Brain microvascular endothelial cell (primary cell): ENCODE data around the gene KCNJ8.
"Not testable (repeated sequence)": the region's sequence is repeated elsewhere in the genome, so short reads cannot be mapped to it uniquely, and the experiment has no call there.

Experiments used
- DNase-seq: peaks from one replicate; pipeline ENCODE4 v3.0.0-alpha.2; 2020
- H3K27ac ChIP-seq: fragments of 250-450 bp; sonication (Bioruptor Pico); 2 replicates; pipeline ENCODE4 v1.5.1; 2020; ENCODE audit warnings: mild to moderate bottlenecking, moderate library complexity
- H3K27me3 ChIP-seq: fragments of 250-450 bp; sonication (Bioruptor Pico); replicated peaks from 2 replicates; pipeline ENCODE4 v1.5.1; 2020; ENCODE audit warnings: mild to moderate bottlenecking
- H3K36me3 ChIP-seq: fragments of 250-450 bp; sonication (Bioruptor Pico); replicated peaks from 2 replicates; pipeline ENCODE4 v1.5.1; 2020; ENCODE audit warnings: mild to moderate bottlenecking
- H3K4me3 ChIP-seq: 2 replicates; pipeline ENCODE4 v1.5.1; 2011; ENCODE audit warnings: low read depth, mild to moderate bottlenecking, control low read depth, low read length, moderate library complexity
- in situ Hi-C: cut with HindIII; loops from 2 replicates; pipeline ENCODE4 v1.10.0; 2017; ENCODE audit warnings: low sequenced_read_pairs, low pct_ligation_motif_present
- TF ChIP-seq, protein P1 (sequence below): IDR thresholded peaks from 2 replicates; pipeline ENCODE4 v1.5.1; 2011; ENCODE audit warnings: low read depth, mild to moderate bottlenecking, moderate library complexity, low read length, control low read depth, inconsistent platforms; ENCODE audit errors: missing control alignments

The KCNJ8 gene

DNA sequence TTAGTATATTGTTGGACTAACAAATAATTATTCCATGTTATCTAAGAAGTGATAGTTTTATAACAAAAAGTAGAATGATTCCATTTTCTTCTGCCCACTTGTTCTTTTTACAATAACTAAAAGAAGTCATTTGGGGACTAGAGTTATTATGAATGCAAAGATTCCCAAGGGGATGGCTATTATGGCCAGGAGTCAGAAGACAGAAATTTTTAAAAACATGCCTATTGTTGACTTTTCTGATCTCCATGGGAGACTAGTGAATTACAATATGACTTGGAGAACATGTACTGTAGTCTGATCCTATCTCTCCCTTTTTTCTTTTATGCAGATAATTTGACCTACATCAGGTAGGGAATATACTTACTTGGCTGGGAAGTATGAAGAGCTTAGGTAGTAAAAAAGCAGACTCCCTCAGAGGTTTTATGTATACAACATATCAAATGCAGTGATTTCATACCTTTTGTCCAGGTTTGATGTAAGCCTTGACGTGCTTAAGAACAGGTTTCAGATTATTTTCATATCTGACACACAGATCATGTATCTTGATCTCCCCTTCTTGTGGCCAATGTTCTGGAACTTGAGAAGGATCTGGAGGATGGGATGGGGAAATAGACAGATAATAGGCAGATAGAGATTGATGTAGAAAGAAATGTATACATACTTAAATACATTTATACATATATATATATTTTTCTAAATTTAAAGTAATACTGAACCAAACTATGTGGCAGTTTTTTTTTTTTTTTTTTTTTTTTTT lies 41.0 kb upstream of the KCNJ8 start:
- Histone ChIP-seq H3K36me3 (no peaks in the 10 kb centered on the region), H3K27me3 (no peaks in the 10 kb centered on the region), H3K4me3 (no peak overlapping the region), H3K27ac (no peak overlapping the region)
- in situ Hi-C loops: no loop called here
- peak; percentile 9 for DNase-seq
- TF ChIP-seq, protein P1, sequence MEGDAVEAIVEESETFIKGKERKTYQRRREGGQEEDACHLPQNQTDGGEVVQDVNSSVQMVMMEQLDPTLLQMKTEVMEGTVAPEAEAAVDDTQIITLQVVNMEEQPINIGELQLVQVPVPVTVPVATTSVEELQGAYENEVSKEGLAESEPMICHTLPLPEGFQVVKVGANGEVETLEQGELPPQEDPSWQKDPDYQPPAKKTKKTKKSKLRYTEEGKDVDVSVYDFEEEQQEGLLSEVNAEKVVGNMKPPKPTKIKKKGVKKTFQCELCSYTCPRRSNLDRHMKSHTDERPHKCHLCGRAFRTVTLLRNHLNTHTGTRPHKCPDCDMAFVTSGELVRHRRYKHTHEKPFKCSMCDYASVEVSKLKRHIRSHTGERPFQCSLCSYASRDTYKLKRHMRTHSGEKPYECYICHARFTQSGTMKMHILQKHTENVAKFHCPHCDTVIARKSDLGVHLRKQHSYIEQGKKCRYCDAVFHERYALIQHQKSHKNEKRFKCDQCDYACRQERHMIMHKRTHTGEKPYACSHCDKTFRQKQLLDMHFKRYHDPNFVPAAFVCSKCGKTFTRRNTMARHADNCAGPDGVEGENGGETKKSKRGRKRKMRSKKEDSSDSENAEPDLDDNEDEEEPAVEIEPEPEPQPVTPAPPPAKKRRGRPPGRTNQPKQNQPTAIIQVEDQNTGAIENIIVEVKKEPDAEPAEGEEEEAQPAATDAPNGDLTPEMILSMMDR: no peak

DNA sequence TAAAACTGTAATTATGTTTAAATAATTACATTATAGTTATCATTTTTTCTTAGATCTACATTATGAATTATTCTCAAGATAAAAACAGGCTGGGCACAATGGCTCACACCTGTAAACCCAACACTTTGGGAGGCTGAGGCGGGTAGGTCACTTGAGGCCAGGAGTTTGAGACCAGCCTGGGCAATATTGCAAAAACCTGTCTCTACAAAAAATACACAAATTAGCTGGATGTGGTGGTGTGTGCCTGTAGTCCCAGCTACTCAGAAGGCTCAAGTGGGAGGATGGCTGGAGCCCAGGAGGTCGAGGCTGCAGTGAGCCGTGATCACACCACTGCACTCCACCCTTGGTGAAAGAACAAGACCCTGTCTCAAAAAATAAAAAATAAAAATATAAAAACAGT lies 40.3 kb upstream of the KCNJ8 start:
- DNase-seq: no peak
- in situ Hi-C loops: no loop called here
- Histone ChIP-seq H3K27ac (no peak overlapping the region), H3K36me3 (no peaks in the 10 kb centered on the region), H3K4me3 (no peak overlapping the region), H3K27me3 (no peaks in the 10 kb centered on the region)
- TF ChIP-seq, protein P1: no peak

DNA sequence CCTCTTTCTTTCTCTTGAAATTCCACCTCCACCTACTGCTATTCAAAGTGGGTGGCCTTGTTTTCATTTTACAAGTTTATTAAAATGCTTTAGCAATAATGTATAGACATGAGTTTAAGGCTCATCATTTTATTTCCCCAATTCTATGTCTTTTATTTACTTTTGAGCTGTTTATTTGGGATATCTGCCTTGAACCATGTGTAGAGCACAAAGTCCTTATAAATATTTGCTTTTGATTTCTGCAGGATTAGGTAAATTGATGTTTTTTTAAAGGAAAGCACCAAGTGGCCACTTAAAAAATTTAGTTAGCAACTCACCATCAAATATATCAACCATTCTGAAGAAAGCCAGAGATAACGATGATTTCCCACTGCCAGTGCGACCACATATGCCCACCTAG lies 39.8 kb upstream of the KCNJ8 start:
- in situ Hi-C loops: no loop called here
- no peak for DNase-seq
- H3K27me3 ChIP-seq: no peaks in the 10 kb centered on the region
- no peak overlapping the region for H3K27ac ChIP-seq
- H3K36me3 ChIP-seq: no peaks in the 10 kb centered on the region
- no peak overlapping the region for H3K4me3 ChIP-seq
- TF ChIP-seq, protein P1: no peak

DNA sequence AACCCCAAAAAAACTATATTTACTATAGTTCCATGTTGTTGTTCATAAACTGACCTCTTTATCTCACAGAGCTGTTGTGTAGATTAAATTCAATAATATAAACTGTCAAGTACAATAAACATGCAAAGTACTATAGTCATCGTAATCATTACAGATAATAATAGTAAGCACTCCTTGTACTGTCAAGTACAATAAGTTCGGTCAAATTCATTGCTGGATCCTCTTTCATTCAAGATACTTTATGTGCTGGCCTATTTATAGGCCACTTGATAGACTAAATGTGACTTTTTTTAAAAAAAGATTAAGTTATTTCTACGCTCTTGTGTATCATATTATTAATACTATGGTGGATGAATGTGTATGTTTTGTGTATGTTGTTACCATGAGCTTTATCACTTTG lies 39.2 kb upstream of the KCNJ8 start:
- Histone ChIP-seq H3K27me3 (no peaks in the 10 kb centered on the region), H3K4me3 (no peak overlapping the region), H3K27ac (no peak overlapping the region), H3K36me3 (no peaks in the 10 kb centered on the region)
- TF ChIP-seq, protein P1: no peak
- in situ Hi-C loops: no loop called here
- DNase-seq: no peak

DNA sequence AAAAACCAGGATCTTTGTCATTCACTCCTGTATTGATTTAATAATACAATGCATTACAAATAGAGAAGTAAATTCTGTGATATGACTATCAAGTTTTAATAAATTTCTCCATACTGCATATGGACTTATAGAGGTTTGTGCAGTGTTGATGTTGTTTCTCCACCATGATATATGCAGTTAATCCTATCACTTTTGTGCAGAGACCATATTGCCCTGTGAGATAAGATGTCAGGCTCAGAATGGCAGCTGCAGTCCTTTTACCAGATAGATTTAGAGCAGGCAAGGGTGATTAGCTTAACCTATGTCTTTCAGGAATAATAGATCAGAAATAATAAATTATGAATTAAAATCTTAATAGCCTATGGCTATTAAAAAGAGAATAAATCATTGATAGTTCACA lies 38.6 kb upstream of the KCNJ8 start:
- H3K27ac ChIP-seq: no peak overlapping the region
- in situ Hi-C loops: no loop called here
- TF ChIP-seq, protein P1: no peak
- no peak overlapping the region for H3K4me3 ChIP-seq
- no peaks in the 10 kb centered on the region for H3K27me3 ChIP-seq
- no peaks in the 10 kb centered on the region for H3K36me3 ChIP-seq
- DNase-seq: no peak

DNA sequence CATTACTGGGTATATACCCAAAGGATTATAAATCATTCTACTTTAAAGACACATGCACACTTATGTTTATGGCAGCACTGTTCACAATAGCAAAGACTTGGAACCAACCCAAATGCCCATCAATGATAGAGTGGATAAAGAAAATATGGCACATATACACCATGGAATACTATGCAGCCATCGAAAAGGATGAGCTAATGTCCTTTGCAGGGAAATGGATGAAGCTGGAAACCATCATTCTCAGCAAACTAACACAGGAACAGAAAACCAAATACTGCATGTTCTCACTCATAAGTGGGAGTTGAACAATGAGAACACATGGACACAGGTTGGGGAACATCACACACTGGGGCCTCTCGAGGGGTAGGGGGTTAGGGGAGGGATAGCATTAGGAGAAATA lies 37.8 kb upstream of the KCNJ8 start:
- H3K27me3 ChIP-seq, in situ Hi-C loops, H3K4me3 ChIP-seq, H3K36me3 ChIP-seq, H3K27ac ChIP-seq, DNase-seq: not testable (repeated sequence)
